HG02938 (cell line): ENCODE measurements around the gene ARL3.
"Not testable (repeated sequence)": the region's sequence is repeated elsewhere in the genome, so short reads cannot be mapped to it uniquely, and the experiment has no call there.

ENCODE experiments used
- ATAC-seq: cut with Tn5 transposase; IDR thresholded peaks from one replicate; pipeline ENCODE4 v1.9.1; 2021; ENCODE audit warnings: mild to moderate bottlenecking, moderate library complexity; ENCODE audit not compliant: unreplicated experiment

Gene ARL3

GRCh38 chr10:102705531-102705930 is 8.7 kb downstream of the ARL3 start:
- no peak for ATAC-seq

- no peak for ATAC-seq
Measured at GRCh38 chr10:102704915-102705314, 9.3 kb downstream of the ARL3 start.

- ATAC-seq, result no peak
Measured at GRCh38 chr10:102702742-102703141, 11.5 kb downstream of the ARL3 start.

- ATAC-seq, result no peak
Measured at GRCh38 chr10:102701796-102702195, 12.4 kb downstream of the ARL3 start.

GRCh38 chr10:102701272-102701671 is 12.9 kb downstream of the ARL3 start:
- no peak for ATAC-seq

GRCh38 chr10:102698894-102699293 is 15.3 kb downstream of the ARL3 start:
- ATAC-seq, result no peak

GRCh38 chr10:102696736-102697135 is 17.5 kb downstream of the ARL3 start:
- ATAC-seq, result no peak

GRCh38 chr10:102695401-102695800 is 18.8 kb downstream of the ARL3 start:
- ATAC-seq, result not testable (repeated sequence)

GRCh38 chr10:102691285-102692066 is 22.7 kb downstream of the ARL3 start:
- no peak for ATAC-seq

- no peak for ATAC-seq
Measured at GRCh38 chr10:102683736-102684135, 30.5 kb downstream of the ARL3 start.

- no peak for ATAC-seq
Measured at GRCh38 chr10:102682981-102683380, 31.2 kb downstream of the ARL3 start.

GRCh38 chr10:102682416-102682815 is 31.8 kb downstream of the ARL3 start:
- ATAC-seq, result no peak

- no peak for ATAC-seq
Measured at GRCh38 chr10:102681696-102682095, 32.5 kb downstream of the ARL3 start.

- no peak for ATAC-seq
Measured at GRCh38 chr10:102679596-102679995, 34.6 kb downstream of the ARL3 start.

- no peak for ATAC-seq
Measured at GRCh38 chr10:102678842-102679289, 35.3 kb downstream of the ARL3 start.

GRCh38 chr10:102678068-102678400 is 36.2 kb downstream of the ARL3 start:
- no peak for ATAC-seq

GRCh38 chr10:102677331-102678067 is 36.7 kb downstream of the ARL3 start:
- ATAC-seq, result no peak

- no peak for ATAC-seq
Measured at GRCh38 chr10:102676534-102677315, 37.5 kb downstream of the ARL3 start.

- no peak for ATAC-seq
Measured at GRCh38 chr10:102675666-102676533, 38.3 kb downstream of the ARL3 start.

- ATAC-seq, result no peak
Measured at GRCh38 chr10:102675011-102675665, 39.1 kb downstream of the ARL3 start.
